Neuronal stem cell (in vitro differentiated cells): ENCODE results near the gene MLN.

ENCODE experiments used
- DNase-seq: peaks from one replicate; pipeline ENCODE4 v3.0.0-alpha.2; 2013; ENCODE audit warnings: low spot score
- H2AFZ ChIP-seq: one replicate; pipeline ENCODE4 v1.6.1; 2013; ENCODE audit warnings: mild to moderate bottlenecking, low read length, inconsistent platforms
- H2AK5ac ChIP-seq: 2 replicates; pipeline ENCODE4 v1.6.1; 2013; ENCODE audit warnings: low read depth, mild to moderate bottlenecking, inconsistent platforms, low read length, moderate library complexity, mixed read lengths
- H2BK120ac ChIP-seq: 2 replicates; pipeline ENCODE4 v1.6.1; 2013; ENCODE audit warnings: low read depth, mild to moderate bottlenecking, inconsistent platforms, low read length, moderate library complexity, mixed read lengths
- H2BK12ac ChIP-seq: one replicate; pipeline ENCODE4 v1.6.1; 2013; ENCODE audit warnings: low read length, inconsistent platforms
- H2BK15ac ChIP-seq: 2 replicates; pipeline ENCODE4 v1.6.1; 2013; ENCODE audit warnings: mild to moderate bottlenecking, low read length, inconsistent platforms, mixed read lengths
- H2BK5ac ChIP-seq: one replicate; pipeline ENCODE4 v1.6.1; 2013; ENCODE audit warnings: inconsistent platforms, mild to moderate bottlenecking, low read length, moderate library complexity
- H3K14ac ChIP-seq: one replicate; pipeline ENCODE4 v1.6.1; 2013; ENCODE audit warnings: low read length, inconsistent platforms
- H3K18ac ChIP-seq: 2 replicates; pipeline ENCODE4 v1.6.1; 2013; ENCODE audit warnings: low read length, inconsistent platforms
- H3K23ac ChIP-seq: 2 replicates; pipeline ENCODE4 v1.6.1; 2013; ENCODE audit warnings: low read depth, mild to moderate bottlenecking, mixed read lengths, low read length, inconsistent platforms; ENCODE audit not compliant: poor library complexity
- H3K27ac ChIP-seq: replicated peaks from 3 replicates; pipeline ENCODE4 v1.5.1; 2013; ENCODE audit warnings: low read length, inconsistent platforms
- H3K27me3 ChIP-seq, 3 experiments: 2 replicates each; pipeline ENCODE4 v1.6.1; 2013; ENCODE audit warnings: low read length in 3 of 3, mild to moderate bottlenecking in 2 of 3, inconsistent platforms in 1 of 3, low read depth in 1 of 3, mixed read lengths in 1 of 3, moderate library complexity in 1 of 3; ENCODE audit not compliant: control insufficient read depth in 3 of 3, insufficient read depth in 3 of 3
- H3K36me3 ChIP-seq, 2 donors: replicated peaks in 1 of 2; 2 replicates each; pipeline ENCODE4 v1.6.1; 2013; ENCODE audit warnings: low read length in 2 of 2; ENCODE audit not compliant: control insufficient read depth in 2 of 2, insufficient read depth in 2 of 2
- H3K4ac ChIP-seq: 2 replicates; pipeline ENCODE4 v1.6.1; 2013; ENCODE audit warnings: inconsistent platforms, mild to moderate bottlenecking, low read length, moderate library complexity
- H3K4me1 ChIP-seq, 2 donors: 1 replicate in 1 of 2; 2 replicates in 1 of 2; pipeline ENCODE4 v1.6.1; 2013; ENCODE audit warnings: low read length in 2 of 2, low read depth in 1 of 2; ENCODE audit not compliant: control insufficient read depth in 2 of 2, insufficient read depth in 1 of 2
- H3K4me2 ChIP-seq: one replicate; pipeline ENCODE4 v1.6.1; 2013; ENCODE audit warnings: mild to moderate bottlenecking, low read length, inconsistent platforms; ENCODE audit not compliant: insufficient read depth, poor library complexity, severe bottlenecking
- H3K4me3 ChIP-seq, 2 donors: 2 replicates each; pipeline ENCODE4 v1.5.1; 2013; ENCODE audit warnings: low read length in 2 of 2, mild to moderate bottlenecking in 2 of 2, inconsistent platforms in 1 of 2, moderate library complexity in 1 of 2
- H3K79me1 ChIP-seq: one replicate; pipeline ENCODE4 v1.6.1; 2013; ENCODE audit warnings: low read depth, mild to moderate bottlenecking, inconsistent platforms, low read length, moderate library complexity
- H3K9ac ChIP-seq: one replicate; pipeline ENCODE4 v1.6.1; 2013; ENCODE audit warnings: mild to moderate bottlenecking, low read depth, low read length, inconsistent platforms; ENCODE audit not compliant: poor library complexity
- H3K9me3 ChIP-seq, 2 donors: replicated peaks in 1 of 2; 2 replicates each; pipeline versions ENCODE3 to v1.6.1; 2013; ENCODE audit warnings: low read length in 2 of 2, mild to moderate bottlenecking in 2 of 2, inconsistent platforms in 1 of 2, low read depth in 1 of 2, mixed read lengths in 1 of 2, moderate library complexity in 1 of 2; ENCODE audit not compliant: control insufficient read depth in 2 of 2, insufficient read depth in 1 of 2
- H4K8ac ChIP-seq: one replicate; pipeline ENCODE4 v1.6.1; 2013; ENCODE audit warnings: low read depth, mild to moderate bottlenecking, inconsistent platforms, low read length, moderate library complexity
- H4K91ac ChIP-seq: one replicate; pipeline ENCODE4 v1.6.1; 2013; ENCODE audit warnings: low read length, low read depth, mild to moderate bottlenecking, inconsistent platforms; ENCODE audit not compliant: poor library complexity
- WGBS, 2 donors: extraction: QIAGEN DNeasy Blood & Tissue Kit; methylation state at CpG; one replicate each; pipeline ENCODE4 v1.1.7; 2013; ENCODE audit warnings: missing lambda C conversion rate in 2 of 2, mixed read lengths in 1 of 2; ENCODE audit not compliant: insufficient read length in 2 of 2, insufficient replicate concordance in 1 of 2; ENCODE audit errors: extremely low coverage in 2 of 2; 5-methylcytosine and 5-hydroxymethylcytosine counted together

MLN gene

GRCh38 chr6:33755070-33755869 is 48.5 kb downstream of the MLN start:
- Histone ChIP-seq H3K4me1 (peaks cover 20 to 22% of the 10 kb centered on the region in 2 donors), H2AK5ac (peak overlapping the region; percentile 80), H3K18ac (peak overlapping the region; percentile 79), H3K4me3 (no peak overlapping the region), H3K14ac (no peak overlapping the region), H3K27me3 (no peaks in the 10 kb centered on the region), H3K23ac (no peak overlapping the region), H2BK15ac (peak overlapping the region; percentile 75), H3K4me2 (no peak overlapping the region), H3K9ac (no peak overlapping the region), H3K27ac (no peak overlapping the region), H3K79me1 (no peaks in the 10 kb centered on the region), H2BK120ac (no peak overlapping the region), H3K36me3 (no peaks in the 10 kb centered on the region), H2BK5ac (no peak overlapping the region), H2AFZ (no peak overlapping the region), H3K4ac (no peak overlapping the region), H2BK12ac (peak overlapping the region; percentile 98), H4K91ac (no peak overlapping the region), H4K8ac (no peak overlapping the region), H3K9me3 (no peaks in the 10 kb centered on the region)
- DNase-seq: no peak
- WGBS, 2 donors: no CpG with 5 or more reads among the region's 13 CpGs

DNA sequence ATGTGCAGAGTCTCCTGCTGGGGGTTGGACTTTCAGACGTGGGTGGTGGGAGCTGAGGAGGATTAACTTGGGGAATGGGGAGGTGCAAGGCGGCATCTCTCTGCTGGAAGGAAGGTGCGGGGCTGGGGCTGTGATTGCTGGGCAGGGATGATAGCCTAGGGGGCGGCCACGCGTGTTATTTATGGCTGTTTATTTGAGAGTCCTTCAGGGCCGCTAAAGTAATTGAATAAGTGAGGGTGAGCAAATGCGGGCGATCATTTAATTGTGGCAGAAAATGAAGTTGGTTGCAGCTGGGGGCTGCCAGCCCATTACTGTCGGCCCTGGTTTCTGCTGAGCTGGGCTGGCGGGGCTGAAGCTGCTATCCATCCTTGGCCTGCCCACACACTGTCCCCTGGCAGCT is 49.6 kb downstream of the MLN start:
- WGBS, 2 donors: no CpG with 5 or more reads among the region's 11 CpGs

DNA sequence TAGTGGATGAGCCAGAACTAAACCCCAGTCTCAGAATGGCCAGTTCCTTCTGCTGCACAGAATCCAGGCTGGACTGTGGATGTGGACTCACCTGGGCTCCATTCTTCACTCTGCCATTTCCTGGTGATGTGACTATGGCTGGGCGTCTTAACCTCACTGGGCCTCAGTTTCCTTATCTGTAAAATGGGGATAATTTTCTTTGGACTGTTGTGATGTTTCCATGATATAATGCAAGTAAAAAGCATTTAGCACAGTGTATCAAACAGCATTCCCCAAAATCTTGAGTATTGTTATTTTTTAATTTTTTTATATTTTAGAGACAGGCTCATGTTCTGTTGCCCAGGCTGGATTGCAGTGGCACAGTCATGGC is 51.2 kb downstream of the MLN start:
- WGBS, 2 donors: no CpG with 5 or more reads among the region's 1 CpG
- H3K4me3 ChIP-seq: no peak overlapping the region
- H3K4me1 ChIP-seq: peaks cover 35% of the 10 kb centered on the region in 2 donors
- no peaks in the 10 kb centered on the region for H3K9me3 ChIP-seq
- no peak overlapping the region for H3K18ac ChIP-seq
- H2BK120ac ChIP-seq: no peak overlapping the region
- H2BK12ac ChIP-seq: no peak overlapping the region
- H4K8ac ChIP-seq: no peak overlapping the region
- H2BK15ac ChIP-seq: no peak overlapping the region
- peak overlapping the region; percentile 36 for H2AFZ ChIP-seq
- H3K36me3 ChIP-seq: no peaks in the 10 kb centered on the region
- H3K23ac ChIP-seq: no peak overlapping the region
- H2AK5ac ChIP-seq: no peak overlapping the region
- H4K91ac ChIP-seq: no peak overlapping the region
- H3K27ac ChIP-seq: peak overlapping the region; percentile 25
- no peak for DNase-seq
- H3K4ac ChIP-seq: no peak overlapping the region
- H3K4me2 ChIP-seq: no peak overlapping the region
- no peak overlapping the region for H3K9ac ChIP-seq
- no peaks in the 10 kb centered on the region for H3K27me3 ChIP-seq
- H3K14ac ChIP-seq: no peak overlapping the region
- H2BK5ac ChIP-seq: peak overlapping the region; percentile 1
- no peaks in the 10 kb centered on the region for H3K79me1 ChIP-seq

More for the DNA sequence above, 49.6 kb downstream of the MLN start:
- Histone ChIP-seq H2BK12ac (no peak overlapping the region), H2BK15ac (peak overlapping the region; percentile 28), H3K9me3 (no peaks in the 10 kb centered on the region), H2BK120ac (no peak overlapping the region), H3K23ac (no peak overlapping the region), H3K36me3 (no peaks in the 10 kb centered on the region), H4K8ac (no peak overlapping the region), H2BK5ac (peak overlapping the region; percentile 26), H3K27me3 (no peaks in the 10 kb centered on the region), H3K18ac (peak overlapping the region; percentile 73), H3K4me2 (no peak overlapping the region), H4K91ac (no peak overlapping the region), H3K4me1 (peaks cover 23 to 27% of the 10 kb centered on the region in 2 donors), H3K79me1 (no peaks in the 10 kb centered on the region), H2AFZ (no peak overlapping the region), H3K14ac (no peak overlapping the region), H3K9ac (no peak overlapping the region), H3K4me3 (no peak overlapping the region), H3K27ac (no peak overlapping the region), H3K4ac (no peak overlapping the region), H2AK5ac (peak overlapping the region; percentile 36)
- no peak for DNase-seq

- no peaks in the 10 kb centered on the region for H3K9me3 ChIP-seq
- H2AFZ ChIP-seq: peak overlapping the region; percentile 36
- no peak overlapping the region for H4K91ac ChIP-seq
- H3K4me1 ChIP-seq: peaks cover 41% of the 10 kb centered on the region in 2 donors
- no peak overlapping the region for H3K14ac ChIP-seq
- H3K4ac ChIP-seq: peak overlapping the region; percentile 13
- no CpG with 5 or more reads among the region's 15 CpGs for WGBS, 2 donors
- H2BK12ac ChIP-seq: peak overlapping the region; percentile 30
- no peak overlapping the region for H3K23ac ChIP-seq
- no peaks in the 10 kb centered on the region for H3K36me3 ChIP-seq
- H3K4me2 ChIP-seq: no peak overlapping the region
- no peak overlapping the region for H4K8ac ChIP-seq
- H3K27me3 ChIP-seq: no peaks in the 10 kb centered on the region
- H2BK120ac ChIP-seq: no peak overlapping the region
- peak overlapping the region; percentile 36 for H2AK5ac ChIP-seq
- H3K4me3 ChIP-seq: no peak overlapping the region
- no peak overlapping the region for H3K9ac ChIP-seq
- peak overlapping the region; percentile 1 for H2BK5ac ChIP-seq
- H2BK15ac ChIP-seq: peak overlapping the region; percentile 49
- peak overlapping the region; percentile 78 for H3K18ac ChIP-seq
- no peak for DNase-seq
- peak overlapping the region; percentile 25 for H3K27ac ChIP-seq
- H3K79me1 ChIP-seq: no peaks in the 10 kb centered on the region
Observed at GRCh38 chr6:33751771-33752645, 51.8 kb downstream of the MLN start.
